CD8-positive, alpha-beta memory T cell (primary cell): ENCODE data around the gene UNCX. TPM values are rescaled to one million over a fixed set of nuclear protein-coding genes. Genes with fewer than 3 reads are reported as not detected.
"Not testable (repeated sequence)": the region's sequence is repeated elsewhere in the genome, so short reads cannot be mapped to it uniquely, and the experiment has no call there.

ENCODE experiments used
- CTCF ChIA-PET: fragments of 350-600 bp; sonication (Branson Sonifier 250); formaldehyde crosslinking; loops from one replicate; lab custom pipeline; 2021; ENCODE audit warnings: antibody characterized with exemption; lab: Charles Lee
- POLR2A ChIA-PET: fragments of 350-600 bp; sonication (Branson Sonifier 250); formaldehyde crosslinking; loops from one replicate; lab custom pipeline; 2021; ENCODE audit warnings: antibody characterized with exemption; lab: Charles Lee
- DNase-seq, 5 donors: peaks; one replicate each; pipeline versions ENCODE4 v3.0.0 to v3.0.0-alpha.2; 2020 to 2022; ENCODE audit warnings: mixed read lengths in 1 of 5
- H3K27ac ChIP-seq: one replicate; pipeline ENCODE4 v1.7.0; 2013; ENCODE audit warnings: low read depth, mild to moderate bottlenecking, low read length, moderate library complexity
- H3K27me3 ChIP-seq: 2 replicates; pipeline ENCODE4 v1.7.0; 2013; ENCODE audit warnings: low read length, mild to moderate bottlenecking; ENCODE audit not compliant: insufficient read depth, poor library complexity, severe bottlenecking
- H3K36me3 ChIP-seq: 2 replicates; pipeline ENCODE4 v1.7.0; 2013; ENCODE audit warnings: mild to moderate bottlenecking, low read length, moderate library complexity; ENCODE audit not compliant: insufficient read depth
- H3K4me1 ChIP-seq: 2 replicates; pipeline ENCODE4 v1.7.0; 2013; ENCODE audit warnings: mild to moderate bottlenecking, low read length, moderate library complexity; ENCODE audit not compliant: insufficient read depth
- H3K4me3 ChIP-seq: 2 replicates; pipeline ENCODE4 v1.7.0; 2013; ENCODE audit warnings: mild to moderate bottlenecking, low read length
- H3K9me3 ChIP-seq: 2 replicates; pipeline ENCODE4 v1.7.0; 2013; ENCODE audit warnings: mild to moderate bottlenecking, low read length
- H3K27ac Mint-ChIP-seq, 8 donors: one replicate each; pipeline ENCODE4 v1.8.0; 2020 to 2021; ENCODE audit warnings: mixed read lengths in 8 of 8, mild to moderate bottlenecking in 6 of 8, inconsistent platforms in 3 of 8, moderate library complexity in 3 of 8
- H3K27me3 Mint-ChIP-seq, 2 donors: one replicate each; pipeline ENCODE4 v1.8.0; 2020 to 2021; ENCODE audit warnings: mixed read lengths in 2 of 2, mild to moderate bottlenecking in 1 of 2, moderate library complexity in 1 of 2
- H3K36me3 Mint-ChIP-seq, 3 donors: one replicate each; pipeline ENCODE4 v1.8.0; 2020 to 2021; ENCODE audit warnings: mixed read lengths in 3 of 3, inconsistent platforms in 1 of 3, mild to moderate bottlenecking in 1 of 3
- H3K4me1 Mint-ChIP-seq, 3 donors: one replicate each; pipeline ENCODE4 v1.8.0; 2020 to 2021; ENCODE audit warnings: mixed read lengths in 3 of 3, inconsistent platforms in 1 of 3, mild to moderate bottlenecking in 1 of 3
- H3K4me3 Mint-ChIP-seq, 7 donors: one replicate each; pipeline ENCODE4 v1.8.0; 2020 to 2021; ENCODE audit warnings: mixed read lengths in 7 of 7, mild to moderate bottlenecking in 6 of 7, moderate library complexity in 4 of 7, inconsistent platforms in 2 of 7
- H3K9me3 Mint-ChIP-seq, 5 donors: one replicate each; pipeline ENCODE4 v1.8.0; 2020 to 2022; ENCODE audit warnings: mixed read lengths in 5 of 5, mild to moderate bottlenecking in 3 of 5, moderate library complexity in 2 of 5, inconsistent platforms in 1 of 5
- polyA plus RNA-seq: library from polyadenylated mRNA; unstranded; fragments of 300-500 nt; fragmentation: Illumina TruSeq; gene quantifications from one replicate; pipeline ENCODE4 v1.2.3, GENCODE V29; 2021
- total RNA-seq, 2 experiments: library from RNA; stranded (reverse); gene quantifications; one replicate each; pipeline ENCODE4 v1.2.3, GENCODE V29; 2021

Gene UNCX
- total and polyA plus RNA-seq, 3 experiments from 2014 or later, result not detected

- H3K4me3 ChIP-seq, result no peak overlapping the region
- no peak overlapping the region for H3K27ac ChIP-seq
- Mint-ChIP-seq H3K27me3 (peaks cover 30 to 41% of the 10 kb centered on the region in 2 donors), H3K27ac (no peak overlapping the region), H3K4me1 (peaks cover 0 to under 1% (median 0%) of the 10 kb centered on the region in 3 donors), H3K9me3 (no peaks in the 10 kb centered on the region), H3K36me3 (no peaks in the 10 kb centered on the region), H3K4me3 (no peak overlapping the region)
- peaks cover 5% of the 10 kb centered on the region for H3K27me3 ChIP-seq
- no peaks in the 10 kb centered on the region for H3K4me1 ChIP-seq
- no peaks in the 10 kb centered on the region for H3K9me3 ChIP-seq
- no peaks in the 10 kb centered on the region for H3K36me3 ChIP-seq
- no peak for DNase-seq
- POLR2A ChIA-PET, result no interaction called here
- CTCF ChIA-PET, result interaction anchor here (0.6 kb wide), 1 partner anchor 559 kb away, joined by 3 read pairs; no protein-coding TSS in a partner anchor
Observed at GRCh38 chr7:1255080-1255816, 22.6 kb downstream of the UNCX start.

- Mint-ChIP-seq H3K27me3 (peaks cover 26 to 40% of the 10 kb centered on the region in 2 donors), H3K4me3 (no peak overlapping the region), H3K36me3 (no peaks in the 10 kb centered on the region), H3K9me3 (no peaks in the 10 kb centered on the region), H3K27ac (no peak overlapping the region), H3K4me1 (no peaks in the 10 kb centered on the region)
- no peak for DNase-seq
- H3K4me1 ChIP-seq, result no peaks in the 10 kb centered on the region
- H3K9me3 ChIP-seq, result no peaks in the 10 kb centered on the region
- ChIA-PET CTCF (interaction anchor here (0.6 kb wide), 1 partner anchor 560 kb away, joined by 3 read pairs; no protein-coding TSS in a partner anchor), POLR2A (no interaction called here)
- no peak overlapping the region for H3K27ac ChIP-seq
- no peaks in the 10 kb centered on the region for H3K36me3 ChIP-seq
- no peak overlapping the region for H3K4me3 ChIP-seq
- H3K27me3 ChIP-seq, result peaks cover 3% of the 10 kb centered on the region
Observed at GRCh38 chr7:1255817-1256340, 23.2 kb downstream of the UNCX start.

- Histone ChIP-seq H3K4me3 (no peak overlapping the region), H3K27ac (no peak overlapping the region), H3K9me3 (no peaks in the 10 kb centered on the region), H3K4me1 (no peaks in the 10 kb centered on the region), H3K36me3 (no peaks in the 10 kb centered on the region), H3K27me3 (no peaks in the 10 kb centered on the region)
- Mint-ChIP-seq H3K27ac (no peak overlapping the region), H3K27me3 (peaks cover 21 to 33% of the 10 kb centered on the region in 2 donors), H3K4me3 (no peak overlapping the region), H3K36me3 (no peaks in the 10 kb centered on the region), H3K9me3 (no peaks in the 10 kb centered on the region), H3K4me1 (no peaks in the 10 kb centered on the region)
- peak in 1 of 5 donors; percentile 24 for DNase-seq
- POLR2A ChIA-PET, result no interaction called here
- CTCF ChIA-PET, result no interaction called here
Observed at GRCh38 chr7:1256621-1257020, 23.9 kb downstream of the UNCX start.

GRCh38 chr7:1257221-1257620 lies 24.5 kb downstream of the UNCX start:
- peak in 1 of 5 donors; percentile 30 for DNase-seq
- no peak overlapping the region for H3K4me3 ChIP-seq
- peaks cover 23 to 33% of the 10 kb centered on the region in 2 donors for H3K27me3 Mint-ChIP-seq
- no peaks in the 10 kb centered on the region for H3K9me3 ChIP-seq
- H3K4me3 Mint-ChIP-seq, result no peak overlapping the region
- H3K4me1 Mint-ChIP-seq, result no peaks in the 10 kb centered on the region
- H3K36me3 Mint-ChIP-seq, result no peaks in the 10 kb centered on the region
- no peak overlapping the region for H3K27ac Mint-ChIP-seq
- no peaks in the 10 kb centered on the region for H3K4me1 ChIP-seq
- H3K27ac ChIP-seq, result no peak overlapping the region
- CTCF ChIA-PET, result no interaction called here
- H3K27me3 ChIP-seq, result no peaks in the 10 kb centered on the region
- no peaks in the 10 kb centered on the region for H3K9me3 Mint-ChIP-seq
- POLR2A ChIA-PET, result no interaction called here
- no peaks in the 10 kb centered on the region for H3K36me3 ChIP-seq

DNA sequence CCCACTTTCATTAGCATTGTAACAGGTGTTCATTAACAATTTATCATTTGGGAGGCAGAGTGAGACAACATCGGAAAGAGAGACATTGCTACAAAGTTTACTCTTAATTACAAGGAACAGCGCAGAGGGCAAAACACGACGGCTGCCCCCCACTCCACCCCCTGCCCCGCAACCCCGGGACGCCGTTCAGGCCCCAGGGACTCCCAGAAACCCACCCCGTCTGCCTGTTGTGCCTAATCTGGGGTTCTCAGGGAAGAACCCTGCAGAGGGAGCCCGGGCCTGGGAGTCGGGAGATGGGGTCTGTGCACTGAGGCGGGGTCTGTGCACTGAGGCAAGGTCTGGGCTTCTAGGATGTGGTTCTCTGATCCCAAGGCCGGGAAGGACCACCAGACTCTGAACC lies 25.2 kb downstream of the UNCX start:
- no peak overlapping the region for H3K27ac Mint-ChIP-seq
- H3K27me3 ChIP-seq, result no peaks in the 10 kb centered on the region
- CTCF ChIA-PET, result no interaction called here

DNA sequence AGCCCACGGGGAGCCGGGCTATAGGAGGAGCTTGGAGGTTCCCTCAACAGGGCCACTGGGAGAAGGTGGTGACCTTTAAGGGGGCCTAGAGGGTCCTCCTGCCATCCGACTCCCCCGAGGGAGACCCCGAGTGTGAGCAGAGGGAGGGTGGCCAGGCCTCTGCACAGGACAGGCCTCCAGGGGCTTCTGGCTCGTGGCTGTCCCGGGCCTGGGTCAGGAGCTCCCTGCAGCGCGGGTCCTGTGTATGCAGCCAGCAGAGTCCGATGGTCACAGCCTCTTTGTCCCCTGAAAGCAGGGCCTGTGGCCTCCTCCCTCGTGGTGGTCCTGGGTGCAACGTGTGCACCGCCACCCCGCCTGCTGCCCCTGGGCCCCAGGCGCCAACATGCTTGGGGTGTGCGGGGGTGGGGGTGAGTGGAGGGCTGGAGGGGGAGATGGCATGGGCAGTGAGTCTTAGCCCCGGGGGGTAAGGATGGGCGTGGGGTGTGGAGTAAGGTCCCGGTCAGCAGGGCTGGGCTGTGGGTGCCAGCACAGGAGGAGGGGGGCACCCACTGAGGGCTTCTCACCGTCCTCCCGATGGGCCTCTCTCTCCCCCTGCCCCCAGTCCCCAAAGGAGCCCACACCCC lies 27.1 kb downstream of the UNCX start:
- H3K27me3 ChIP-seq, result no peaks in the 10 kb centered on the region
- H3K4me3 Mint-ChIP-seq, result no peak overlapping the region
- peak in 1 of 5 donors; percentile 35 for DNase-seq
- H3K27ac ChIP-seq, result no peak overlapping the region
- no peaks in the 10 kb centered on the region for H3K36me3 Mint-ChIP-seq
- CTCF ChIA-PET, result no interaction called here
- no peak overlapping the region for H3K4me3 ChIP-seq
- H3K27ac Mint-ChIP-seq, result no peak overlapping the region
- H3K9me3 ChIP-seq, result no peaks in the 10 kb centered on the region
- POLR2A ChIA-PET, result no interaction called here
- H3K4me1 ChIP-seq, result no peaks in the 10 kb centered on the region
- H3K36me3 ChIP-seq, result no peaks in the 10 kb centered on the region
- H3K9me3 Mint-ChIP-seq, result no peaks in the 10 kb centered on the region
- peaks cover 16 to 30% of the 10 kb centered on the region in 2 donors for H3K27me3 Mint-ChIP-seq
- no peaks in the 10 kb centered on the region for H3K4me1 Mint-ChIP-seq

More for the DNA sequence above, 25.2 kb downstream of the UNCX start:
- Histone ChIP-seq H3K4me3 (no peak overlapping the region), H3K27ac (no peak overlapping the region), H3K36me3 (no peaks in the 10 kb centered on the region), H3K4me1 (no peaks in the 10 kb centered on the region), H3K9me3 (no peaks in the 10 kb centered on the region)
- no peaks in the 10 kb centered on the region for H3K4me1 Mint-ChIP-seq
- H3K4me3 Mint-ChIP-seq, result no peak overlapping the region
- POLR2A ChIA-PET, result no interaction called here
- no peaks in the 10 kb centered on the region for H3K36me3 Mint-ChIP-seq
- DNase-seq, result peak in 1 of 5 donors; percentile 23
- peaks cover 20 to 32% of the 10 kb centered on the region in 2 donors for H3K27me3 Mint-ChIP-seq
- no peaks in the 10 kb centered on the region for H3K9me3 Mint-ChIP-seq

DNA sequence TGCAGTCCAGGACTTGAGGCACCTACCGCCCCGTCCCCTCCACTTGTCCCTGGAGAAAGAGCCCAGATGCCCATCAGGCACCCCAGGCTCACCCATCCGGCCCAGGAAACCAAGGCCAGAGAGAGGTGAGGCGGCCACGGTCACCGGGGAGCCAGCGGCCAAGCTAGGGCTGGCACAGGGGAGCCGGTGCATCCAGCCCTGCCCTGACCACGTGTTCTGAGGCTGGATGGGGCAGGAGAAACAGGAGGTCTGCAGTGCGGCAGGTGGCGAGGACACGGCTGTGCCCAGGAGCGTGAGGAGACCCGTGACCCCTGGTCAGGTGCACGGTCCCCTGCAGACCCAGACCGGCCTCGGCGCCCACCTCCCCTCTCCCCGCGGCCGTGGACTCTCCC lies 27.6 kb downstream of the UNCX start:
- no peaks in the 10 kb centered on the region for H3K36me3 ChIP-seq
- peak in 1 of 5 donors; percentile 23 for DNase-seq
- no peak overlapping the region for H3K4me3 Mint-ChIP-seq
- ChIA-PET CTCF (no interaction called here), POLR2A (no interaction called here)
- H3K4me1 Mint-ChIP-seq, result no peaks in the 10 kb centered on the region
- no peak overlapping the region for H3K27ac Mint-ChIP-seq
- H3K9me3 ChIP-seq, result no peaks in the 10 kb centered on the region
- H3K27ac ChIP-seq, result no peak overlapping the region
- no peaks in the 10 kb centered on the region for H3K27me3 ChIP-seq
- H3K27me3 Mint-ChIP-seq, result peaks cover 19 to 35% of the 10 kb centered on the region in 2 donors
- no peaks in the 10 kb centered on the region for H3K4me1 ChIP-seq
- no peaks in the 10 kb centered on the region for H3K36me3 Mint-ChIP-seq
- H3K9me3 Mint-ChIP-seq, result no peaks in the 10 kb centered on the region
- H3K4me3 ChIP-seq, result no peak overlapping the region

DNA sequence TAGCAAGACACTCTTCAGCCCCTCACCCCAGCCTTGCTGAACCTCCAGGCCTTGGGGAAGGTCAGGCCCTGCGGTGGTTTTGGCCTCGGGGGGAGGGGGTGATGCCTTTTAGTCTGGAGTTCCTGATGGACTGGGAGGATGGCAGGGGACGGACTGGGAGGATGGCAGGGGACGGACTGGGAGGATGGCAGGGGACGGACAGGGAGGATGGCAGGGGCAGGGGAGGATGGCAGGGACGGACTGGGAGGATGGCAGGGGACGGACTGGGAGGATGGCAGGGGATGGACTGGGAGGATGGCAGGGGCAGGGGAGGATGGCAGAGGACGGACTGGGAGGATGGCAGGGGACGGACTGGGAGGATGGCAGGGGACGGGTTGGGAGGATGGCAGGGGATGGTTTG lies 28.4 kb downstream of the UNCX start:
- H3K27ac ChIP-seq, POLR2A ChIA-PET, H3K9me3 ChIP-seq, CTCF ChIA-PET, H3K36me3 ChIP-seq, H3K9me3 Mint-ChIP-seq, H3K36me3 Mint-ChIP-seq, H3K4me3 ChIP-seq, H3K27ac Mint-ChIP-seq, H3K4me1 ChIP-seq, H3K4me1 Mint-ChIP-seq, H3K4me3 Mint-ChIP-seq, H3K27me3 ChIP-seq: not testable (repeated sequence)
- H3K27me3 Mint-ChIP-seq, result peaks cover 20 to 34% of the 10 kb centered on the region in 2 donors
- peak in 1 of 5 donors; percentile 23 for DNase-seq
